ENCODE results near the gene RBM39. TPM values are rescaled to one million over a fixed set of nuclear protein-coding genes. Genes with fewer than 3 reads are reported as not detected.
"Not testable (repeated sequence)": the region's sequence is repeated elsewhere in the genome, so short reads cannot be mapped to it uniquely, and the experiment has no call there.

Gene RBM39
- total and polyA plus RNA-seq, 2 of the 8 experiments (the other 6 are each of a cell fraction or from before 2014, with no cell fraction given), result 78.0 to 219 TPM

DNA sequence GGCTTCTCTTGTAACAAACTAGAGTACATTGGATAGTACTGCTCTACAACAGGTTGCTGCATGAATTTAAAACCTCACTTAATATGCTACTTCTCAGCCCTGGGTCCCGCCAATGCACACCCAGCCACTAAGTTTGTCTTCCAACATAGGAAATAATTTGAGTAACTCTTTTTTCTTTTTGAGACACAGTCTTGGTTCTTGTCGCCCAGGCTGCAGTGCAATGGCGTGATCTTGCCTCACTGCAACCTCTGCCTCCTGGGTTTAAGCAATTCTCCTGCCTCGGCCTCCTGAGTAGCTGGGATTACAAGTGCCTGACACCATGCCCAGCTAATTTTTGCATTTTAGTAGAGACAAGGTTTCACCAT lies 18.8 kb downstream of the RBM39 start:
- H2BK15ac ChIP-seq (ENCODE audit: low read length); H4K5ac ChIP-seq (ENCODE audit: insufficient read length, low read depth, low read length); FAIRE-seq; H2BK5ac ChIP-seq (ENCODE audit: low read depth, low read length); CTCF ChIA-PET (ENCODE audit: partially characterized antibody); DNase-seq (ENCODE audit: low read depth in 1 of 2, low spot score in 2 of 2); H3K9me3 ChIP-seq (ENCODE audit: insufficient read depth in 2 of 2, low read depth in 1 of 2, low read length in 1 of 2); H3K27me3 ChIP-seq (replicated peaks in 1 of 4; ENCODE audit: control insufficient read depth in 3 of 4, extremely low read depth in 1 of 4, insufficient read depth in 3 of 4, low read length in 3 of 4); H3K23me2 ChIP-seq (ENCODE audit: low read depth, low read length); H3K9ac ChIP-seq (replicated peaks in 1 of 4; ENCODE audit: extremely low read depth in 1 of 4, low read depth in 3 of 4, low read length in 3 of 4); H2BK20ac ChIP-seq (ENCODE audit: low read length); H2BK12ac ChIP-seq (ENCODE audit: low read depth, low read length); H3K18ac ChIP-seq (ENCODE audit: extremely low read depth, low read length); H4K8ac ChIP-seq (ENCODE audit: extremely low read depth, insufficient read depth, low read length); H3K23ac ChIP-seq (ENCODE audit: insufficient read length); H3K4me3 ChIP-seq (ENCODE audit: extremely low read depth in 1 of 4, insufficient read depth in 2 of 4, low read depth in 3 of 4, low read length in 4 of 4); H3K27ac ChIP-seq (ENCODE audit: low read depth, low read length); H3K56ac ChIP-seq (replicated peaks; ENCODE audit: insufficient read length, low read depth, low read length); H3K4me1 ChIP-seq (replicated peaks in 1 of 4; ENCODE audit: control insufficient read depth in 3 of 4, insufficient read depth in 4 of 4, low read length in 3 of 4); H2AK5ac ChIP-seq (ENCODE audit: low read depth, low read length); H3K14ac ChIP-seq (ENCODE audit: insufficient read length); H2AFZ ChIP-seq (ENCODE audit: low read length); H2BK120ac ChIP-seq (replicated peaks; ENCODE audit: low read depth, low read length); H3K4ac ChIP-seq (replicated peaks; ENCODE audit: insufficient read length, low read depth, low read length); H4K91ac ChIP-seq (replicated peaks; ENCODE audit: insufficient read length, low read length); H3K4me2 ChIP-seq (ENCODE audit: insufficient read depth in 1 of 2, low read depth in 2 of 2, low read length in 2 of 2): not testable (repeated sequence)
- Histone ChIP-seq H3K79me2 (ENCODE audit: control insufficient read depth in 1 of 2, insufficient read depth in 2 of 2, low read length in 2 of 2) (peaks cover 0 to 89% of the 10 kb centered on the region in 2 experiments; a peak in 2 of 4 replicates), H4K20me1 (replicated peaks in 1 of 2; ENCODE audit: control insufficient read depth in 1 of 2, insufficient read depth in 2 of 2, low read length in 2 of 2) (peaks cover 20% of the 10 kb centered on the region in 2 experiments), H3K79me1 (ENCODE audit: low read depth, low read length) (peaks cover 12% of the 10 kb centered on the region), H3K36me3 (ENCODE audit: control insufficient read depth in 2 of 4, insufficient read depth in 4 of 4, low read length in 3 of 4) (peaks cover 67 to 99% (median 94%) of the 10 kb centered on the region in 4 experiments)
- 88% methylated on average over 4 of the region's 4 CpGs; no CpG with 5 or more reads in 1 of the 2 experiments for WGBS, 2 experiments (ENCODE audit: extremely low coverage in 1 of 2, insufficient coverage in 1 of 2, insufficient read length in 1 of 2, insufficient replicate concordance in 2 of 2, low coverage in 1 of 2, low lambda C conversion rate in 2 of 2, missing lambda C conversion rate in 1 of 2)
- 0 out of 2 replicates have a peak, but pooled peaks have one; percentile 10 for TF ChIP-seq POLR2AphosphoS5 (IDR thresholded peaks at IDR 0.05; ENCODE audit: low read depth, low read length)
- POLR2A ChIA-PET (ENCODE audit: partially characterized antibody), result interaction anchor here (0.9 to 45.3 kb wide), 4 partner anchors 5 to 76 kb away, joined by 3 to 2341 read pairs (median 1172); partner anchors contain the start of genes NFS1, RBM39 and ROMO1
